H1 (cell line): Measurements from ENCODE around the gene ZNF469. TPM values are rescaled to one million over a fixed set of nuclear protein-coding genes. Genes with fewer than 3 reads are reported as not detected.

Experiments
- CTCF ChIA-PET: fragments of 300-600 bp; sonication (Branson Sonifier 250); formaldehyde crosslinking; loops from one replicate; lab custom pipeline; 2021; ENCODE audit not compliant: partially characterized antibody; lab: Charles Lee
- POLR2A ChIA-PET: fragments of 300-600 bp; sonication (Branson Sonifier 250); formaldehyde crosslinking; loops from one replicate; lab custom pipeline; 2021; ENCODE audit warnings: inconsistent platforms; ENCODE audit not compliant: partially characterized antibody; lab: Charles Lee
- DNase-seq, 2 experiments: peaks; one replicate each; pipeline versions ENCODE4 v3.0.0 to v3.0.0-alpha.2; 2010 to 2022; ENCODE audit warnings: low spot score in 2 of 2, low read depth in 1 of 2, mixed read lengths in 1 of 2
- FAIRE-seq: peaks from 2 replicates; lab custom pipeline; 2011; peaks lifted over from hg19 to GRCh38; lab: Jason Lieb, UNC
- H2AFZ ChIP-seq: 2 replicates; pipeline ENCODE4 v1.8.1; 2012; ENCODE audit warnings: low read length, inconsistent platforms
- H2AK5ac ChIP-seq: 2 replicates; pipeline ENCODE4 v1.6.1; 2013; ENCODE audit warnings: low read depth, low read length
- H2BK120ac ChIP-seq: replicated peaks from 2 replicates; pipeline ENCODE3; 2013; ENCODE audit warnings: low read depth, low read length, inconsistent platforms
- H2BK12ac ChIP-seq: 2 replicates; pipeline ENCODE4 v1.6.1; 2013; ENCODE audit warnings: low read depth, low read length
- H2BK15ac ChIP-seq: 2 replicates; pipeline ENCODE4 v1.6.1; 2013; ENCODE audit warnings: low read length
- H2BK20ac ChIP-seq: 2 replicates; pipeline ENCODE4 v1.6.1; 2013; ENCODE audit warnings: low read length
- H2BK5ac ChIP-seq: 2 replicates; pipeline ENCODE4 v1.6.1; 2013; ENCODE audit warnings: low read depth, low read length
- H3K14ac ChIP-seq: 2 replicates; pipeline ENCODE4 v1.6.1; 2013; ENCODE audit warnings: inconsistent platforms; ENCODE audit not compliant: insufficient read length
- H3K18ac ChIP-seq: 2 replicates; pipeline ENCODE4 v1.6.1; 2013; ENCODE audit warnings: low read length; ENCODE audit errors: extremely low read depth
- H3K23ac ChIP-seq: 2 replicates; pipeline ENCODE4 v1.6.1; 2013; ENCODE audit warnings: inconsistent platforms; ENCODE audit not compliant: insufficient read length
- H3K23me2 ChIP-seq: 2 replicates; pipeline ENCODE4 v1.6.1; 2013; ENCODE audit warnings: low read depth, low read length
- H3K27ac ChIP-seq: 2 replicates; pipeline ENCODE4 v1.6.1; 2011; ENCODE audit warnings: low read depth, low read length, inconsistent platforms
- H3K27me3 ChIP-seq, 4 experiments: replicated peaks in 1 of 4; 1 replicate in 1 of 4; 2 replicates in 3 of 4; pipeline versions ENCODE4 v1.6.1 to v1.8.1; 2011 to 2013; ENCODE audit warnings: low read length in 3 of 4, mild to moderate bottlenecking in 3 of 4, inconsistent platforms in 2 of 4, mixed read lengths in 2 of 4, moderate library complexity in 1 of 4; ENCODE audit not compliant: control insufficient read depth in 3 of 4, insufficient read depth in 3 of 4; ENCODE audit errors: extremely low read depth in 1 of 4
- H3K36me3 ChIP-seq, 4 experiments: 2 replicates each; pipeline versions ENCODE4 v1.6.1 to v1.8.1; 2011 to 2013; ENCODE audit warnings: mild to moderate bottlenecking in 4 of 4, low read length in 3 of 4, moderate library complexity in 2 of 4, control low read depth in 1 of 4, inconsistent platforms in 1 of 4; ENCODE audit not compliant: insufficient read depth in 4 of 4, control insufficient read depth in 2 of 4
- H3K4ac ChIP-seq: replicated peaks from 2 replicates; pipeline ENCODE3; 2013; ENCODE audit warnings: low read length, low read depth, mixed read lengths, inconsistent platforms; ENCODE audit not compliant: insufficient read length
- H3K4me1 ChIP-seq, 4 experiments: replicated peaks in 1 of 4; 1 replicate in 1 of 4; 2 replicates in 3 of 4; pipeline versions ENCODE4 v1.6.1 to v1.8.1; 2011 to 2013; ENCODE audit warnings: low read length in 3 of 4, inconsistent platforms in 2 of 4, mixed read lengths in 1 of 4; ENCODE audit not compliant: insufficient read depth in 4 of 4, control insufficient read depth in 3 of 4
- H3K4me2 ChIP-seq, 2 experiments: 2 replicates each; pipeline versions ENCODE4 v1.6.1 to v1.8.1; 2011 to 2013; ENCODE audit warnings: low read depth in 2 of 2, low read length in 2 of 2, control low read depth in 1 of 2, inconsistent platforms in 1 of 2, mild to moderate bottlenecking in 1 of 2; ENCODE audit not compliant: insufficient read depth in 1 of 2
- H3K4me3 ChIP-seq, 4 experiments: fragments of 200-600, 300-600 bp in 1 of 4; sonication (generic), shearing (Covaris generic), sonication (Bioruptor Twin) in 1 of 4; 2 replicates each; pipeline versions ENCODE4 v1.5.1 to v1.8.1; 2011 to 2016; ENCODE audit warnings: low read length in 4 of 4, low read depth in 3 of 4, control low read depth in 2 of 4, inconsistent platforms in 2 of 4, mild to moderate bottlenecking in 2 of 4, mixed read lengths in 1 of 4, moderate library complexity in 1 of 4; ENCODE audit not compliant: insufficient read depth in 2 of 4; ENCODE audit errors: extremely low read depth in 1 of 4
- H3K56ac ChIP-seq: replicated peaks from 2 replicates; pipeline ENCODE3; 2013; ENCODE audit warnings: low read depth, mild to moderate bottlenecking, mixed read lengths, low read length, inconsistent platforms; ENCODE audit not compliant: insufficient read length
- H3K79me1 ChIP-seq: 2 replicates; pipeline ENCODE4 v1.6.1; 2013; ENCODE audit warnings: low read depth, low read length, control low read depth
- H3K79me2 ChIP-seq, 2 experiments: 2 replicates each; pipeline versions ENCODE4 v1.6.1 to v1.8.1; 2012 to 2013; ENCODE audit warnings: low read length in 2 of 2, mild to moderate bottlenecking in 2 of 2, inconsistent platforms in 1 of 2; ENCODE audit not compliant: insufficient read depth in 2 of 2, control insufficient read depth in 1 of 2
- H3K9ac ChIP-seq, 4 experiments: replicated peaks in 1 of 4; 1 replicate in 1 of 4; 2 replicates in 3 of 4; pipeline versions ENCODE4 v1.6.1 to v1.8.1; 2011 to 2013; ENCODE audit warnings: low read depth in 3 of 4, low read length in 3 of 4, control low read depth in 2 of 4, mild to moderate bottlenecking in 2 of 4, moderate library complexity in 2 of 4, inconsistent platforms in 1 of 4; ENCODE audit errors: extremely low read depth in 1 of 4
- H3K9me3 ChIP-seq, 2 experiments: 2 replicates each; pipeline versions ENCODE4 v1.6.1 to v1.8.1; 2012 to 2013; ENCODE audit warnings: mild to moderate bottlenecking in 2 of 2, moderate library complexity in 2 of 2, control low read depth in 1 of 2, inconsistent platforms in 1 of 2, low read depth in 1 of 2, low read length in 1 of 2, mixed read lengths in 1 of 2; ENCODE audit not compliant: insufficient read depth in 2 of 2
- H4K20me1 ChIP-seq, 2 experiments: replicated peaks in 1 of 2; 2 replicates each; pipeline versions ENCODE3 to v1.8.1; 2011 to 2013; ENCODE audit warnings: inconsistent platforms in 2 of 2, low read length in 2 of 2, mild to moderate bottlenecking in 1 of 2; ENCODE audit not compliant: insufficient read depth in 2 of 2, control insufficient read depth in 1 of 2
- H4K5ac ChIP-seq: 2 replicates; pipeline ENCODE4 v1.6.1; 2013; ENCODE audit warnings: low read length, low read depth, mixed read lengths, inconsistent platforms; ENCODE audit not compliant: insufficient read length
- H4K8ac ChIP-seq: 2 replicates; pipeline ENCODE4 v1.8.0; 2013; ENCODE audit warnings: mild to moderate bottlenecking, moderate library complexity, low read length, inconsistent platforms; ENCODE audit not compliant: insufficient read depth; ENCODE audit errors: extremely low read depth
- H4K91ac ChIP-seq: replicated peaks from 2 replicates; pipeline ENCODE3; 2013; ENCODE audit warnings: low read length, mixed read lengths, inconsistent platforms; ENCODE audit not compliant: insufficient read length
- ATF2 ChIP-seq: IDR thresholded peaks from 2 replicates; pipeline ENCODE4 v1.6.1; 2012; ENCODE audit warnings: low read length, inconsistent platforms
- CBX8 ChIP-seq: fragments of 300-800, 300-1000 bp; sonication (generic); IDR thresholded peaks from 2 replicates; pipeline ENCODE4 v1.7.1; 2016; ENCODE audit warnings: low read depth, low read length, borderline replicate concordance
- POLR2A ChIP-seq, 2 experiments: IDR thresholded peaks; 1 replicate in 1 of 2; 2 replicates in 1 of 2; pipeline ENCODE4 v1.6.1; 2011; ENCODE audit warnings: low read depth in 2 of 2, low read length in 2 of 2, mild to moderate bottlenecking in 2 of 2; ENCODE audit errors: control extremely low read depth in 1 of 2
- RAD21 ChIP-seq, 2 experiments: IDR thresholded peaks in 1 of 2; conservative IDR thresholded peaks in 1 of 2; 2 replicates each; pipeline ENCODE4 v1.6.1; 2011; ENCODE audit warnings: low read depth in 2 of 2, low read length in 2 of 2, improper control_type of control experiment in 1 of 2, inconsistent platforms in 1 of 2, mild to moderate bottlenecking in 1 of 2, moderate library complexity in 1 of 2
- RFX5 ChIP-seq: IDR thresholded peaks from 2 replicates; pipeline ENCODE4 v1.6.1; 2011; ENCODE audit warnings: low read depth, low read length, improper control_type of control experiment, borderline replicate concordance
- SUZ12 ChIP-seq: fragments of 200-600 bp; sonication (generic); IDR thresholded peaks from 2 replicates; pipeline ENCODE4 v1.6.1; 2012; ENCODE audit warnings: mild to moderate bottlenecking, inconsistent platforms, low read length, moderate library complexity, mixed read lengths
- WGBS, 2 experiments: shearing (Covaris generic) in 1 of 2; methylation state at CpG; one replicate each; pipeline versions ENCODE4 v1.1.6 to v1.1.7; 2013 to 2015; ENCODE audit warnings: low lambda C conversion rate in 2 of 2, mixed read lengths in 2 of 2, inconsistent platforms in 1 of 2, low coverage in 1 of 2, missing lambda C conversion rate in 1 of 2; ENCODE audit not compliant: insufficient replicate concordance in 2 of 2, insufficient coverage in 1 of 2, insufficient read length in 1 of 2; ENCODE audit errors: extremely low coverage in 1 of 2, missing lambda C conversion rate in 1 of 2; 5-methylcytosine and 5-hydroxymethylcytosine counted together
- polyA plus RNA-seq, 7 experiments: library from polyadenylated mRNA; depleted of rRNA in 3 of 7; stranded (reverse) in 5 of 7; unstranded in 2 of 7; fragments of >200 nt in 5 of 7; fragments of 200-250 nt in 2 of 7; gene quantifications; 1 replicate in 5 of 7; 2 replicates in 1 of 7; 4 replicates in 1 of 7; pipeline versions ENCODE4 v1.2.1 to v1.2.3, GENCODE V29; 2011 to 2013; ENCODE audit warnings: missing spikeins in 2 of 7, mixed read lengths in 2 of 7
- total RNA-seq: library from RNA; stranded (reverse); fragmentation: NEBNext Ultra II Directional; extraction: Animal tissue kit (Norgen Biotek cat#: 25700); gene quantifications from 2 replicates; pipeline ENCODE4 v1.2.1, GENCODE V29; 2021

Gene ZNF469
- total and polyA plus RNA-seq, 2 of the 8 experiments (the other 6 are each of a cell fraction or from before 2014, with no cell fraction given) = 0.30 to 1.8 TPM

GRCh38 chr16:88367560-88367959 lies 15.2 kb upstream of the ZNF469 start:
- Histone ChIP-seq H2BK15ac (no peak overlapping the region), H3K9me3 (peaks cover 0 to 15% of the 10 kb centered on the region in 2 experiments; a peak in 2 of 4 replicates)
- FAIRE-seq = no peak

More at GRCh38 chr16:88367560-88367959, 15.2 kb upstream of the ZNF469 start:
- no peak overlapping the region for H4K91ac ChIP-seq
- no peaks in the 10 kb centered on the region for H3K79me1 ChIP-seq
- H3K56ac ChIP-seq = no peak overlapping the region
- no peak overlapping the region for H2BK20ac ChIP-seq
- no peak overlapping the region for H3K4ac ChIP-seq
- H3K4me1 ChIP-seq = 0 out of 7 replicates have a peak, but pooled peaks cover 0 to 2% (median 0%) of the 10 kb centered on the region in 4 experiments
- H3K27ac ChIP-seq = no peak overlapping the region
- H2BK120ac ChIP-seq = no peak overlapping the region
- WGBS, 2 experiments = 89% methylated on average over 11 of the region's 11 CpGs; no CpG with 5 or more reads in 1 of the 2 experiments
- no peak overlapping the region for H3K9ac ChIP-seq
- no peak overlapping the region for H3K23ac ChIP-seq
- no peak overlapping the region for H3K4me3 ChIP-seq
- no peaks in the 10 kb centered on the region for H3K36me3 ChIP-seq
- H3K18ac ChIP-seq = no peak overlapping the region
- no peak overlapping the region for H2BK12ac ChIP-seq
- ChIA-PET CTCF (interaction anchor here (0.6 to 1.8 kb wide), 8 partner anchors 11 to 70 kb away, joined by 3 to 4 read pairs (median 3); no protein-coding TSS in a partner anchor), POLR2A (interaction anchor here (1.3 kb wide), 1 partner anchor 16 kb away, joined by 4 read pairs; the partner anchor contains the start of gene ZNF469)
- H4K5ac ChIP-seq = no peak overlapping the region
- no peak for TF ChIP-seq RAD21 (IDR thresholded peaks at IDR 0.05 in 1 of 2, conservative IDR thresholded peaks at IDR 0.05 in 1 of 2; ENCODE audit: low read depth in 2 of 2, low read length in 2 of 2)
- no peak for TF ChIP-seq POLR2A (IDR thresholded peaks at IDR 0.05; ENCODE audit: control extremely low read depth in 1 of 2, low read depth in 2 of 2, low read length in 2 of 2)
- TF ChIP-seq CBX8 = no peak
- TF ChIP-seq SUZ12 = no peak
- TF ChIP-seq ATF2 = no peak
- TF ChIP-seq RFX5 = no peak
- DNase-seq = no peak
- no peak overlapping the region for H3K4me2 ChIP-seq
- no peaks in the 10 kb centered on the region for H3K27me3 ChIP-seq
- H4K8ac ChIP-seq = no peak overlapping the region
- H2AFZ ChIP-seq = no peak overlapping the region
- H3K79me2 ChIP-seq = no peaks in the 10 kb centered on the region
- no peak overlapping the region for H2BK5ac ChIP-seq
- H3K23me2 ChIP-seq = peaks cover 21% of the 10 kb centered on the region; the same call in 1 of the 2 replicates
- no peak overlapping the region for H3K14ac ChIP-seq
- H4K20me1 ChIP-seq = peaks cover 0 to 5% of the 10 kb centered on the region in 2 experiments
- no peak overlapping the region for H2AK5ac ChIP-seq
